Neural progenitor cell (in vitro differentiated cells): ENCODE measurements around the gene TLE3. TPM values are rescaled to one million over a fixed set of nuclear protein-coding genes. Genes with fewer than 3 reads are reported as not detected.

ENCODE experiments used
- DNase-seq: peaks from one replicate; pipeline ENCODE4 v3.0.0-alpha.2; 2016; ENCODE audit warnings: low spot score
- H2AFZ ChIP-seq: fragments of 200-600 bp; sonication (generic); replicated peaks from 2 replicates; pipeline ENCODE4 v1.6.1; 2016; ENCODE audit warnings: antibody characterized with exemption
- H3F3A ChIP-seq: fragments of 200-600 bp; sonication (generic); 2 replicates; pipeline ENCODE4 v1.6.1; 2016; ENCODE audit warnings: antibody characterized with exemption, low read depth
- H3K27ac ChIP-seq: fragments of 200-600 bp; sonication (generic); 2 replicates; pipeline ENCODE4 v1.5.1; 2016; ENCODE audit warnings: mild to moderate bottlenecking
- H3K27me3 ChIP-seq: fragments of 200-600 bp; sonication (generic); 2 replicates; pipeline ENCODE4 v1.6.1; 2016; ENCODE audit warnings: mild to moderate bottlenecking, moderate library complexity
- H3K36me3 ChIP-seq: fragments of 200-600 bp; sonication (generic); 2 replicates; pipeline ENCODE4 v1.5.1; 2016
- H3K4me1 ChIP-seq: fragments of 200-600 bp; sonication (generic); 2 replicates; pipeline ENCODE4 v1.6.1; 2016; ENCODE audit warnings: mixed run types
- H3K4me2 ChIP-seq: fragments of 200-600 bp; sonication (generic); 2 replicates; pipeline ENCODE4 v1.6.1; 2016
- H3K4me3 ChIP-seq: fragments of 200-600 bp; sonication (generic); 2 replicates; pipeline ENCODE4 v1.5.1; 2016
- H3K79me2 ChIP-seq: fragments of 200-600 bp; sonication (generic); 2 replicates; pipeline ENCODE4 v1.6.1; 2016; ENCODE audit warnings: low read depth
- H3K9ac ChIP-seq: fragments of 200-600 bp; sonication (generic); 2 replicates; pipeline ENCODE4 v1.6.1; 2016
- H3K9me3 ChIP-seq: fragments of 200-600 bp; sonication (generic); 2 replicates; pipeline ENCODE4 v1.5.1; 2016; ENCODE audit warnings: low read depth
- H4K20me1 ChIP-seq: fragments of 200-600 bp; sonication (generic); 2 replicates; pipeline ENCODE4 v1.6.1; 2016; ENCODE audit warnings: low read depth
- H3K27ac Mint-ChIP-seq: 3 replicates; pipeline ENCODE4 v1.8.0; 2021; ENCODE audit warnings: mixed read lengths
- H3K27me3 Mint-ChIP-seq: 2 replicates; pipeline ENCODE4 v1.8.0; 2022; ENCODE audit warnings: low read depth, mild to moderate bottlenecking, inconsistent platforms, moderate library complexity, mixed read lengths; ENCODE audit not compliant: insufficient read depth
- H3K36me3 Mint-ChIP-seq: 3 replicates; pipeline ENCODE4 v1.8.0; 2021; ENCODE audit warnings: mixed read lengths
- H3K4me1 Mint-ChIP-seq: 3 replicates; pipeline ENCODE4 v1.8.0; 2021; ENCODE audit warnings: mixed read lengths
- H3K4me3 Mint-ChIP-seq: 3 replicates; pipeline ENCODE4 v1.8.0; 2021; ENCODE audit warnings: mild to moderate bottlenecking, moderate library complexity, mixed read lengths
- H3K9me3 Mint-ChIP-seq: 3 replicates; pipeline ENCODE4 v1.8.0; 2020; ENCODE audit warnings: mixed read lengths
- EZH2 ChIP-seq: fragments of 200-600 bp; sonication (generic); IDR thresholded peaks from 2 replicates; pipeline ENCODE4 v1.6.1; 2017; ENCODE audit warnings: antibody characterized with exemption, mild to moderate bottlenecking, moderate library complexity
- EZH2phosphoT487 ChIP-seq: fragments of 200-600 bp; sonication (generic); IDR thresholded peaks from 2 replicates; pipeline ENCODE4 v1.6.1; 2017; ENCODE audit warnings: antibody characterized with exemption
- total RNA-seq: library from RNA; depleted of rRNA; stranded (reverse); fragments of >200 nt; gene quantifications from 2 replicates; pipeline ENCODE4 v1.2.3, GENCODE V29; 2015; ENCODE audit warnings: low replicate concordance
- TF ChIP-seq, protein P1 (sequence below): fragments of 200-600 bp; sonication (generic); IDR thresholded peaks from 2 replicates; pipeline ENCODE4 v1.5.1; 2017; ENCODE audit warnings: antibody characterized with exemption, mild to moderate bottlenecking

The TLE3 gene
- total RNA-seq, 1 donor from 2014 or later = 22.1 TPM

- no peaks in the 10 kb centered on the region for H3K9me3 ChIP-seq
- no peaks in the 10 kb centered on the region for H3K27me3 ChIP-seq
- peaks cover 37% of the 10 kb centered on the region for H3K4me1 Mint-ChIP-seq
- H2AFZ ChIP-seq = no peak overlapping the region
- H3K27me3 Mint-ChIP-seq = peaks cover 14% of the 10 kb centered on the region
- no peak overlapping the region for H3K27ac Mint-ChIP-seq
- no peak overlapping the region for H3K4me2 ChIP-seq
- H3K4me3 Mint-ChIP-seq = no peak overlapping the region
- H3K9me3 Mint-ChIP-seq = no peaks in the 10 kb centered on the region
- no peaks in the 10 kb centered on the region for H3K79me2 ChIP-seq
- no peak overlapping the region for H3K4me3 ChIP-seq
- no peak overlapping the region for H3K27ac ChIP-seq
- H3K4me1 ChIP-seq = peaks cover 11% of the 10 kb centered on the region
- DNase-seq = no peak
- TF ChIP-seq EZH2phosphoT487 (no peak), EZH2 (no peak)
- TF ChIP-seq, protein P1, sequence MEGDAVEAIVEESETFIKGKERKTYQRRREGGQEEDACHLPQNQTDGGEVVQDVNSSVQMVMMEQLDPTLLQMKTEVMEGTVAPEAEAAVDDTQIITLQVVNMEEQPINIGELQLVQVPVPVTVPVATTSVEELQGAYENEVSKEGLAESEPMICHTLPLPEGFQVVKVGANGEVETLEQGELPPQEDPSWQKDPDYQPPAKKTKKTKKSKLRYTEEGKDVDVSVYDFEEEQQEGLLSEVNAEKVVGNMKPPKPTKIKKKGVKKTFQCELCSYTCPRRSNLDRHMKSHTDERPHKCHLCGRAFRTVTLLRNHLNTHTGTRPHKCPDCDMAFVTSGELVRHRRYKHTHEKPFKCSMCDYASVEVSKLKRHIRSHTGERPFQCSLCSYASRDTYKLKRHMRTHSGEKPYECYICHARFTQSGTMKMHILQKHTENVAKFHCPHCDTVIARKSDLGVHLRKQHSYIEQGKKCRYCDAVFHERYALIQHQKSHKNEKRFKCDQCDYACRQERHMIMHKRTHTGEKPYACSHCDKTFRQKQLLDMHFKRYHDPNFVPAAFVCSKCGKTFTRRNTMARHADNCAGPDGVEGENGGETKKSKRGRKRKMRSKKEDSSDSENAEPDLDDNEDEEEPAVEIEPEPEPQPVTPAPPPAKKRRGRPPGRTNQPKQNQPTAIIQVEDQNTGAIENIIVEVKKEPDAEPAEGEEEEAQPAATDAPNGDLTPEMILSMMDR = no peak
- H4K20me1 ChIP-seq = no peaks in the 10 kb centered on the region
- H3K36me3 Mint-ChIP-seq = no peaks in the 10 kb centered on the region
- no peak overlapping the region for H3K9ac ChIP-seq
- H3F3A ChIP-seq = peaks cover 6% of the 10 kb centered on the region
- H3K36me3 ChIP-seq = no peaks in the 10 kb centered on the region
Observed at GRCh38 chr15:70142072-70142321, 44.3 kb upstream of the TLE3 start.

DNA sequence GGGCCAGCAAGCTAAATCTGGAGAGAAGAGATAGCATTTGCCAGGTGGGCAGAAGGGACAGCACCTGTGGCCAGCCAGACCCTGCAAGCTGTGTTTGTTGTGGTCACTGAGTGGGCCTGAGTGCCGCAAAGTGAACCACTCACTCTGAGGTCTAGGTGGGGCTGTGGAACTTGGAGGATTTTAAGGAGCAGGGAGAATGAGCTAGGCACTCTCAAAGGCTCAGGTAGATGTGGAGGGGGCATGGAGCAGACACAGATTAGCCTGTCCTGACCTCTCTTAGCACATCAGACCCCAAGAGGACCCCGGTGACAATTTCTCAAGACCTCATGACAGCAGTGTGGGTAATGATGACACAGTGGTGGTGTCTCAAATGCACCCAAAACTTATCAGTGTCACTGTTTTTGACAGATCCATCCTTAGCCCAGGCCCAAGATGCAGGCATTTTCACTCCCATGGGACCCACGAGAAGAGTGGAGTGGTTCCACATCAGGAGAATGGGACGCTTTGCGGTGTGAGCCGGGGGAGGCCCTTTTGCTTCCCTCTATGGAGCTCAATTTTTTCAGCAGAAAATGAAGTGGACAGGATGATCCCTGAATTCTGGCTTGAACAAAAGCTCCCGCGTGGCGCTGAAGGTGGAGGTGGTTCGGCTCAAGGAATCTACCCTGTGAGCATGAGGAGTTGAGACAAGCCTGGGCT lies 43.8 kb upstream of the TLE3 start:
- H3K27me3 Mint-ChIP-seq = peaks cover 14% of the 10 kb centered on the region

GRCh38 chr15:70140543-70141375 lies 43.0 kb upstream of the TLE3 start:
- H3K9me3 Mint-ChIP-seq = no peaks in the 10 kb centered on the region
- H3K36me3 Mint-ChIP-seq = no peaks in the 10 kb centered on the region
- H3K36me3 ChIP-seq = no peaks in the 10 kb centered on the region
- TF ChIP-seq EZH2phosphoT487 = no peak
- TF ChIP-seq EZH2 = no peak
- TF ChIP-seq, protein P1 = no peak
- no peak overlapping the region for H3K4me2 ChIP-seq
- no peak overlapping the region for H3K27ac Mint-ChIP-seq
- peaks cover 6% of the 10 kb centered on the region for H3F3A ChIP-seq
- H3K27me3 Mint-ChIP-seq = peaks cover 14% of the 10 kb centered on the region
- DNase-seq = no peak
- H2AFZ ChIP-seq = no peak overlapping the region
- H3K4me1 ChIP-seq = peaks cover 11% of the 10 kb centered on the region
- H3K27me3 ChIP-seq = no peaks in the 10 kb centered on the region
- H3K27ac ChIP-seq = no peak overlapping the region
- no peaks in the 10 kb centered on the region for H3K79me2 ChIP-seq
- H3K9me3 ChIP-seq = no peaks in the 10 kb centered on the region
- peaks cover 34% of the 10 kb centered on the region for H3K4me1 Mint-ChIP-seq
- no peaks in the 10 kb centered on the region for H4K20me1 ChIP-seq
- H3K9ac ChIP-seq = no peak overlapping the region
- no peak overlapping the region for H3K4me3 ChIP-seq
- H3K4me3 Mint-ChIP-seq = no peak overlapping the region

More for the DNA sequence above, 43.8 kb upstream of the TLE3 start:
- no peak overlapping the region for H3K4me2 ChIP-seq
- no peaks in the 10 kb centered on the region for H3K79me2 ChIP-seq
- peaks cover 6% of the 10 kb centered on the region for H3F3A ChIP-seq
- no peak overlapping the region for H3K27ac ChIP-seq
- H2AFZ ChIP-seq = no peak overlapping the region
- H3K9me3 Mint-ChIP-seq = no peaks in the 10 kb centered on the region
- H3K27ac Mint-ChIP-seq = no peak overlapping the region
- no peak overlapping the region for H3K4me3 Mint-ChIP-seq
- peaks cover 11% of the 10 kb centered on the region for H3K4me1 ChIP-seq
- no peak for TF ChIP-seq EZH2phosphoT487
- TF ChIP-seq, protein P1 = no peak
- TF ChIP-seq EZH2 = no peak
- no peaks in the 10 kb centered on the region for H3K9me3 ChIP-seq
- peaks cover 37% of the 10 kb centered on the region for H3K4me1 Mint-ChIP-seq
- no peak overlapping the region for H3K9ac ChIP-seq
- H3K36me3 ChIP-seq = no peaks in the 10 kb centered on the region
- H3K36me3 Mint-ChIP-seq = no peaks in the 10 kb centered on the region
- H3K4me3 ChIP-seq = no peak overlapping the region
- no peaks in the 10 kb centered on the region for H3K27me3 ChIP-seq
- DNase-seq = no peak
- no peaks in the 10 kb centered on the region for H4K20me1 ChIP-seq
